GM19463 (cell line): ENCODE measurements around the gene GPER1.
A peak's percentile ranks its signal among the peaks of the same experiment; 100 is the strongest.
"Not testable (repeated sequence)": the region's sequence is repeated elsewhere in the genome, so short reads cannot be mapped to it uniquely, and the experiment has no call there.

Experiments used
- ATAC-seq: cut with Tn5 transposase; IDR thresholded peaks from one replicate; pipeline ENCODE4 v1.9.1; 2021; ENCODE audit warnings: mild to moderate bottlenecking, moderate library complexity; ENCODE audit not compliant: unreplicated experiment

The GPER1 gene

DNA sequence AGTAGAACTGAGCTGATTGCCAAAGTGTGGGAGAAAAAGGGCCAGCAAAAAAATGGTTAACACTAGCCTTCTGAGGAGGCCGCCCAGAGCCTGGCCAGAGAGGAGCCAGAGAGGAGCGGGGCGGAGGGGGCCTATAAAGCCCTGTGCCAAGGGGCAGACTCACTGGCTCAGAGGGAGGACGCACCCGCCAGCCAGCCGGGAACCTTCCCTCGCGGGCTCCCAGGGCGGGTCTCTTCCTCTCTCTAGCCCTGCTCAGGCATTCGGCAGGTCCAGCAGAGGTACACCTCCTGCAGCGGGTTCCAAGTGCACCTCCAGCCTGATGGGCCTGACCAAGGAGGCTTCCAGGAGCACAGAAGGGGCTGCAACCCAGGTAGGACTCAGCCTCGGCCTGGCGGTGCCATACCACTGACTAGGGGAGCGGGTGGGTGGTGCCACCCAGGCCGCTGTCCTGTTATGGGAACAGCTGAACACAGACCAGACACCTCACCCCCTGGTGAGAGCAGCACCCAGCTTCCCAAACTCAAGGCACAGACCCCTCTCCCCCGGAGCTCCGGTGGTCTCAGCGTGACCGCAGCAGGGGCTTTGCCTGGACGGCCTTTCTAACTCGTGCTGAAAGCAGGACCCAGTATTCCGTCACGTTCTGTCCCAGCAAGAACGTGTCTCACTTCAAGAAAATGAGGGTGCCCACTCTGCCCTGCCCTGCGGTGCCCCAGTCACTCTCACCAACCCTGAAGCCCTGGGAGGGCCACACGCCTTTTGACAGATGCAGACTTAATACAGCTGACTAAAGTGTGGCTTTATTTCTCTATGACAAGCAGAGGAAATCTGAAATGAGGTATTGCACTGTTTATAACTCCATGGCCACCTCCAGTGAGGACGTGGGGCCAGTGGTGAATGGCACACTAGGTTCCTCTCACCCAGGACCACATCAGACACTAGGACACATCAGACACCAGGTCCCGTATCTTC is at the start of gene GPER1:
Gene GPER1, plus strand, starts transcription at position 162 of the 969 bp plus-strand sequence. CDS start 3,616 bp downstream, outside the sequence.
- no peak for ATAC-seq

DNA sequence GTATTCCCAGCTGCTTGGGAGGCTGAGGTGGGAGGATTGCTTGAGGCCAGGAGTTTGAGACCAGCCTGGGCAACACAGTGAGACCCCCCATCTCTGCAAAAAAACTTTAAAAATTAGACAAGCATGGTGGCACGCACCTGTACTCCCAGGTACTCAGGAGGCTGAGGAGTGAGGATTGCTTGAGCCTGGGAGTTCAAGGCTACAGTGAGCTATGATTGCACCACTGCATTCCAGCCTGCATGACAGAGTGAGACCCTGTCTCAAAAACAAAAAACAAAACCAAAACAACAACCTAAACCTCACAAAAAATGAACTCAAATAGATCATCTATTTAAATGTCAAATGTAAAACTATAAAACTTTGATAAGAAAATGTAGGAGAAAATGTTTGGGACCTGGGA is 47.7 kb upstream of the GPER1 start:
- ATAC-seq, result not testable (repeated sequence)

DNA sequence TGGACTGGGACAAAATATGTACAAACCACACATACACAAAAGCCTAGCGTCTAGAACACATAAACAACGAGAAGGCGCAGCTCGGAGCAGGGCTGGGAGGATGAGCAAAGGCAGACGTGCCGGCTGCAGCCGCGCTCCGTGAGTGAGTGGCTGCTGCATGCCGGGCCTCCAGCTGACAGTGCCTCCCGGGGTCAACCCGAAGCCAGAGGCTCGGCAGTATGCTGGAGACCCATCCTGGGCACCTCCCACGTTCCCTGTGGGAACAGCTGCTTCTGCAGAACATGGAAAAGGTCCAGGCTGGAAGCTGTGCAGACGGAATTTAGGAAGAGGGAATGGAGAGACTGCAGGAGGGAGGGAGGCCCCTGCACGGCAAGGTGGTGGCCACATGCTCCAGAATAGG is 47.1 kb upstream of the GPER1 start:
- ATAC-seq, result no peak

GRCh38 chr7:1041551-1042491 is 46.1 kb upstream of the GPER1 start:
- ATAC-seq, result no peak

DNA sequence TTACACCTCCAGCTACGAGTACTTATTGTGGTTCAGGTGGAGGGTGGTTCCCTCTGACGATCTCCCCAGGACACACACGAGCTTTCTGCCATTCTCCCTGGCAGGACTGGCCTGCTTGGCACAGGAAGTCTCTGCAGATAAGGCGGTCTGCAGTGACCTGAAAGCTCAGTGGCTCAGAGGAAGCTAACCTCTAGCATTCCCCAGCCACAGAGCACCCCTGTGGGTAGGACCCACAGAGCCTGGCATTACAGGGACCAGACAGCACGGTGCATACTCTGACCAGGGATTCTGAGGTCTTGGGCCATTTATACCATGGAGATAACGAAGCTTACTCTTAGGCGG is 45.5 kb upstream of the GPER1 start:
- no peak for ATAC-seq

DNA sequence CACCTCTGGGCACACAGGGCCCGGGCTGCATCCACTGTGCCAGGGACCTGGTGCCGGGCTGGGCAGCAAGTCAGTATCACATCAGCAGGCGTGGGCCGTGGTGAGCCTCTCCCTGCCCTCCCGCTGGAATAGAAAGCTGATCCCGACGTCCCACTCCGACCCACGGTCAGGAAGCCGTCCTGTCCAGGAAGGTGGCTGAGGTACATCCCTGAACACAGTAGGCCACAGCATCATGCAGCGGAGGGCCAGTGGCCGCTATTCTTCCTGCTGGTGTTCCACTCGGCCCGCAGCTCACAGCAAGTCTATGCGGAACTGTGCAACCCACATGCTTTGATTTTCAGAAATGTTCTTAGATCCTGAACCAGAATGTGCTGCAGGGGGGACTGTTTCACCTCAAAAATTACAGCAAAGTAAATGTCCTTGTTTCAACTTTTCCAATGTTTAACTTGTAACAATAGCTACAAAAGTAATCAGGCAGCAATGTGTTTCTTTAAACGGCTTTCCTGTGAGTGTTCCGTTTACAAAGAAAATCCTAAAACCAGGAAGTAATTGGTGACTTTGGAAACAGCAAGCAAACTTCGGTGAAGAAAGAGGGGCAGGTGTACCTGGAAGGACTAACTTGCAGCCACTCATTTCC is 44.2 kb upstream of the GPER1 start:
- ATAC-seq, result no peak

DNA sequence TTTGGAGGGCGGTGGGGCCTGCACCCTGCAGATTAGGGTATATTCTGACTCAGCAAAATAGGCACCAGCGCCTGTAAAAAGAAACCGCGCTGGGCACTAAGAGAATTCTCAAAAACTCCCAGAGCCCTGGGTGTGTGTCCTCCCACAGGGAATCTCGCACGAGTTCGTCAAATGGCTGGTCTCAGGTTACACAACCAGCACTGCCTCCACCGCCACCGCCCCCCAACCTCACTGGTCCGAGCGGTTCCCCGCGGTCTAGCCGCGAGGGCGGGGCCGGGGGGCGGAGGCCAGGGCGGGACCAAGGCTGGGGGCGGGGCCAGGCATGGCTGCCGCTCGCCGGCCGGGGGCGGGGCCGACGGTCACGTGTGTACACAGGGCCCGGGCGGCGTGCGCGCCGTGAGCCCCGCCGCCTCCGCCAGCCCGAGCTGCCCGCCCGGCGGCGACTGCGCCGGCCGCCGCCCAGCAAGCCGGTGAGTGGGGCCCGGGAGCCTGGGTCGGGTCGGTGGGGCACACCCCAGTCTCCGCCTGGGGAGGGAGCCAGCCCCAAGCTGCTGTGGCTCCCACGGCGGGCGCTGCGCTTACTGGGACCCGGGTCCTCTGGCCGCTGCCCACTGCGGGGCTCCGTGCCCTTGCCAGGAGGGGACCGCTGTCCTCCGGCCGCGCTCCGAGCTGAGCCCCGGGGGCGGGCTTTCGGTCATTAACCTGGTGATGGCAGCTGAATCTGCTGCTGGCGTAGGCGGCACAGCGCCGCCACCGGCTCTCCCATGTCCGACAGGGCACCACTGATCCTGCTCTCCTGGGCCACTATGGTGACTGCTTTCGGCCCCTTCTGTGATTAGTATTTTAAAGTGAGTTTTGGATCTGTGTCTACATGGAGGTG is 43.5 kb upstream of the GPER1 start, which contains the start of gene GPR146:
Gene GPR146, plus strand, starts transcription at position 358 of the 880 bp plus-strand sequence. CDS start 12,970 bp downstream, outside the sequence.
- ATAC-seq, result peak; percentile 88

- no peak for ATAC-seq
Observed at GRCh38 chr7:1045069-1046063, 42.5 kb upstream of the GPER1 start.

DNA sequence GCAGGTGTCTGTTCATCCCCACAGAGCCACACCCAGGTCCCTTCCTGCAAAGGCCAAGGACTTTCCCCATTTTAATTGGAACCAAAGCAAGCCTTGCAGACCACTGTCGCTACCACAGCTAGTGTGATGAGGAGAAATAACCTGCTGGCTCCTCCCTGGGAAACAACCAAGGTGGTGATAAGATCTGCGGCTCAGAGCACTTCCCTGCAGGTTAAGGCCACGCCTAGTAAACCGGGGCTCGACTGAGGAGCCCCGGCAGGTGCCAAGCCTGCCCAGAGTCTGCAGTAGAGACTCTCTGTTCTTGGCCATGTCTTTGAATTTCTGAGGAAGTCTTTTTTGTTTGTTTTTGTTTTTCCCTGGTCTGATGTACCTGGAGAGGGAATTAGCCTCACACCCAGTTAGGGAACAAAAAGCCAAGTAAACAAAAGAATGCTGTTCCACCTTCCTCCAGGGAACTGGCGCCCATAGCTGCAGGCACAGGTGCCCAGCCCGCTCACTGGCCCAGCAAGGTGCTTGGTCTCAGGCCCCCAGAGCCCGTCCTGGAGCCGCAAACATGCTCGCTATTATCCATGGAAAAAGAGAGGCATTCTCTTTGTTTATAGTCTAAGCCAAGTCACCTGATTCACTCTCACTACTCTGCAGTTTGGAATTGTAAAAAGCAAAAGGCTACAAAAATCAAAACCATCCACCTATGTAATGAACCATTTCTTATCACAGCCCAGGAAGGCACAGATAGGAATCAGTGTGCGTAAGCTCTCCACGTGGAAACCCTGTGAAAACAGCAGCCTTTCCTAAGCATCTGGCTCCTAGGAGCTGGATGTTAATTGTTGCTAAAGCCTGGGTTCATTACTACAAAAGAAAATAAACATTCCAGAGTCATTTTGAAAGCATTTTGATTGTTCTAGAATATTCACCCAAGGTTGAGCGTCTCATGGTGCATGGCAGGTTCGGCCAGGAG is 40.9 kb upstream of the GPER1 start:
- no peak for ATAC-seq

GRCh38 chr7:1049006-1049741 is 38.7 kb upstream of the GPER1 start:
- ATAC-seq, result no peak

- no peak for ATAC-seq
Observed at GRCh38 chr7:1049801-1050200, 38.1 kb upstream of the GPER1 start.

DNA sequence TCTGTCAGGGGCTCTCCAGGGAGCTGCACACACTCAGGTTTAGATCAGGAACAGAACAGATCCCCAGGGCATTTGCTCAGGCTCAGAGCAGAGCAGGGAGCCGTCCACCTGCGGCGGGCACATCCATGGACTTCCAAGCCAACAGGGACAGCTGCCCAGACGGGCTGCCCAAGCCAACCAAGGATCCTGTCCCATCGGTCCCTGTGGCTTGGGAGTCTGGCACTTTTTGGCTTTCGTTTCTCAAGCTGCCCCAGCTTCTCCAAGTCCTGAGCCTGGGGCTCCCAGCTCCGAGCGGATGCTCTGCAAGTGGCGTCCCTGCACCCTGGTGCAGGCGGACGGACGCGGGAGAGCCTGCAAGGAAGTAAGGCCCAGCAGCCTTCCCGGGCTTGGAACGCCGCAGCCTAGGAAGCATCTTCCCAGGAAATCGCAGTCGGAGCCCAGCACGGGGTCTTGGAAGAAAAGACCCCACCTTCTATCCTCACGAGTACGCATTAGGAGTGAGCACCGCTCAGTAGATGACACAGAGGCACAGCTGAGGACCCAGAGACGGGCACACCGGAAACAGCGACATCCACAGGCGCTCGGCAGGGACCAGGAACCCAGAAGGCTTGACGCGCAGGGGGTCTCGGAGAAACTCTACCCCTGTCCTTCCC is 37.5 kb upstream of the GPER1 start:
- ATAC-seq, result no peak

GRCh38 chr7:1050956-1051690 is 36.8 kb upstream of the GPER1 start:
- no peak for ATAC-seq

GRCh38 chr7:1052031-1052818 is 35.7 kb upstream of the GPER1 start:
- no peak for ATAC-seq

DNA sequence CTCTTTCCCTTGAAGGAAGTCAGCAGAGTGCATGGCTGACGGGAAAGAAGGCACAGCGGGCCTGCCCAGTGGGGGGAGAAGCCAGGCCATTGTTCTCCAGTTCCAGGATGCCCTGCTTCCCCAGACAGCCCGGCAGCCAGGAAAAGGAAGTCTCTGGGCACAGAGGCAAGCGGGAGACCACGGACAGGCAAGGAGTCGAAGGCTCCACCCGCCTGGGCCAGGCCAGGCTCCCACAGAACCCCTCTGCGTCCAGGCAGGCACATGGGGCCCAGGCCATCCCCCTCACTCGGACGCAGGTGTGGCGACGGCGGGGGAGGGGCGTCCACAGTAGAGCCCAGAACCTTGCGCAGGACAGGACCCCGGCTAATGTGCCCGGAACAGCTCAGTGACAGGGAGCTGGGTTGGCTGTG is 34.9 kb upstream of the GPER1 start:
- ATAC-seq, result no peak
